ENCODE data around the gene R3HCC1L.

GRCh38 chr10:98096731-98097130 lies 37.7 kb upstream of the R3HCC1L start:
- no peak for TF ChIP-seq CTCF (IDR thresholded peaks at IDR 0.05)
- TF ChIP-seq POLR2AphosphoS5 (IDR thresholded peaks at IDR 0.05; ENCODE audit: low read depth, low read length): no peak

Measured in Panc1 (cell line).